GM12872 (cell line): ENCODE results near the gene ESPL1.

Source experiments
- CTCF ChIP-seq: IDR thresholded peaks from 3 replicates; pipeline ENCODE4 v1.5.1; 2011; ENCODE audit warnings: low read depth, mild to moderate bottlenecking, low read length, moderate library complexity; ENCODE audit not compliant: insufficient read depth

ESPL1 gene

GRCh38 chr12:53267999-53268629 is at the start of gene ESPL1:
Gene ESPL1, plus strand, starts transcription at chr12:53268299. Its CDS starts 468 bp downstream, at chr12:53268767.
- peak; percentile 63 for TF ChIP-seq CTCF

DNA sequence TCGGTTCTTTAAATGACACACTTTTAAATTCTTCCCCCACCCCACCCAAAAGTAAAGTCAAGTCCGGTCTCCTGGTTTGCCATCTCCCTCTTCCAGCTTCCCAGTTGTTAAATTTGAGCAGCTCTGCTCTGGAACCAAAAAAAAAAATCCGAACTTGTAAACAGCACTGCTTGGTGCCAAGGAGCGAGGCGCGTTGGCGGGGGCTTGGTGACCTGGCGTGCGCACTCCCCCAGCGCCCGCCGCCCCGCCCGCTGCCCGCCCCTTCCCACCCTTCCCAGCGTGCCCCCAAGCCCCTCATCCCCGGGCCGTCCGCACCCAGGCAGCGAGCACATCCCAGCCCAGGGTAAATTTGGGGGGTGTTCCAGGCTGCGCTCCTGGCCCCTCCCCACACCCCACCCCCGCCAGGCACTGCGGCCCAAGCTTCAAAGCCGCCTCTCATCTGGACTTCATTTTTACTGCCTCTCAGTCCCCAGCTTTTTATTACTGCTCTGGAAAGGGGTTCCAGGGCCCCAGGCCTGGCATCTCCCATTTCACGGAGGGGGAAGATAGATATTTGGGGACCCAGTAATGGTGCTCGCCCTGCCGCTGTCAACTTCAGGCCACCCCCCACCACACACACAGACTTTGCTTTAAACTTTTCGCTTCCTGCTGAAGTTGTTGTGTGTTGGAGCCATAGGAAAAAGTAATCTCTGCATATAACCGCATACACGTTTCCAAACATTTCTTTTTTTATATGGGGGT is 49.4 kb upstream of the ESPL1 start:
- no peak for TF ChIP-seq CTCF

- no peak for TF ChIP-seq CTCF
Observed at GRCh38 chr12:53219292-53219955, 48.7 kb upstream of the ESPL1 start.

DNA sequence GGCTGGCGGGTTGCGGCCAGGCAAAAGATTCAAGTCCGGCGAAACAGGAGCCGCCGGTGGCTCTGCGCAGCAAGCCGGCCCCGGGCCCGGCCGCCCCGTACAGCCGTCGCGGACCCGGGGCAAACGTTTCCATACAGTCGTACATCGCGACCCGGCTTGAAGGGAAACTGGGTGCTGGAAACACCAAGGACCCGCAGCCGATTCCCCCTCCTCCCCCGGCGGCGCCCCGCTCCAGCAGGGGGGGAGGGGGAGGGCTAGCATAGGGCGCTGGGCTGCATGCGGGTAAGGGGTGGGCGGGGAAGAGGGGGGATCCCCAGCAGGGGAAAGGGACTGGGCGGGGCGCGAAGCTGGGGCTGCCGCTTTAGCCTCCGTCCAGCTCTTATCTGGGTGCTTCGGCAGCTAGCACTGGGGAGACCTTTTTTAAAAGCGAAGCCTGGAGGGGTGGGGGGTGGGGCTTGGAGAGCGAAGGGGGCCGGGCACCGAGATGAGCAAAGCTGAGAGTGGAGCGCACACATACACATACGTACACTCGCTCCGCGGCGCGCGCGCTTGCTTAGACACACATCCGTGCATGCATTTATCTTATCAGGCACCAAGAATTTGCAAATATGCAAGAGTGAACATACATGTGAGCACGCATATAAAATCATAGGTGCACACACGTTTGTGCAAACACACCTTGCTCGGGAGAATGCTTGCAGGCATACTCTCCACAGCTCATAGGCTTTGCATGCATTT is 48.0 kb upstream of the ESPL1 start:
- no peak for TF ChIP-seq CTCF

GRCh38 chr12:53220694-53221202 is 47.4 kb upstream of the ESPL1 start:
- TF ChIP-seq CTCF: no peak

DNA sequence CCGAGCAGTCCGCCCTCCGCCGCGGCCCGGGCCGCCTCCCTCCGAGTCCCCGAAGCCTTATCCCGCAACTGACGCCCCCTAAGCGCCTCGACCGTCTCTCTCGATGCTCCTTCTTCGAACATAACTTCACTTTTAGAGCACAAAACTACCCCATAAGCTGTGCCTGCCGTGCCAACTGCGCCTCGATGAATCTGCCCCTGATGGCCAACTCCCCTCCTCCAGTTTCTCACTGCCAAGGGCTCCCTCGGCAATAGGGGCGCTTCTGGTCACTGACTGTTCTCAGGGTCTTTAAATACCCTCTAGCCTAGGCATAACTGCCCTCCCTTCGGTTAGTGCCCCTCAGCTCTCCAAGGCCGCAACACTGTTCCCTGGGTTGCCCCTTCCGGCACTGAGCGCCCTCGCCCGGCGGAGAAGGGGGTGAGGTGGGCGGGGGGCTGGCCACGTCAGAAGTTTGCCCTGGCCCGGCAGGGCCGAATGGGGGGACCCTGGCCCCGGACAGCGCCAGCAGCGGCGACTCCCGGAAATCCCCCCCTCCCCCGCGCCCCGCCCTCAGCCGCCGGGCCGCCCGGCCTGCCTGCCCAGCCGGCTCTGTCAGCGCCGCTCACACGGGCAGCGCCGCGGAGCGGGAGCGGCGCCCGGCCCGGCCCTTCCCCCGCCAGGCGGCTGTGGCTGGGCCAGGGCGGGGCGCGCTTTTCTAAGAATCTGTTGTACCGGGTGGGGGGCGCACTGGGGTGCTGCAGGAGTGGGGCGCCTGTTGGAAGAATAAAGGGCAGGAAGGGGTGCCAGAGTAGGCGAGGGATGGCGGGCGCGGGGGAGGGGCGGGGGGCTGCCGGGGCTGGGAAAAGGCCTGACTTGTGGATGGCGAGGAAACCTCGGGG is 46.7 kb upstream of the ESPL1 start:
- TF ChIP-seq CTCF: peak; percentile 31; the same call in 2 of the 3 replicates
